Cardiac muscle cell (in vitro differentiated cells and primary cell): ENCODE results near the gene EBLN1. TPM values are rescaled to one million over a fixed set of nuclear protein-coding genes. Genes with fewer than 3 reads are reported as not detected.

ENCODE experiments used
- DNase-seq, 2 donors: peaks; one replicate each; pipeline versions ENCODE4 v3.0.0 to v3.0.0-alpha.2; 2010 to 2017; ENCODE audit warnings: low read depth in 1 of 2, low spot score in 1 of 2
- H3K27ac ChIP-seq: fragments of 200-600 bp; sonication (generic); 2 replicates; pipeline ENCODE4 v1.5.1; 2016
- H3K27me3 ChIP-seq: fragments of 200-600 bp; sonication (generic); 2 replicates; pipeline ENCODE4 v1.6.0; 2016; ENCODE audit warnings: control low read depth
- H3K36me3 ChIP-seq: fragments of 200-600 bp; sonication (generic); 2 replicates; pipeline ENCODE4 v1.5.1; 2016; ENCODE audit warnings: control low read depth
- H3K4me1 ChIP-seq: fragments of 200-600 bp; sonication (generic); 2 replicates; pipeline ENCODE4 v1.8.1; 2017; ENCODE audit warnings: low read depth, mild to moderate bottlenecking, mixed run types
- H3K4me3 ChIP-seq: fragments of 200-600 bp; sonication (generic); 2 replicates; pipeline ENCODE4 v1.5.1; 2016; ENCODE audit warnings: mild to moderate bottlenecking
- H3K9me3 ChIP-seq: fragments of 200-600 bp; sonication (generic); 2 replicates; pipeline ENCODE4 v1.5.1; 2017; ENCODE audit warnings: low read depth, mild to moderate bottlenecking, control low read depth
- polyA plus RNA-seq: library from polyadenylated mRNA; unstranded; fragments of >200 nt; fragmentation: Nextera tagmentation; extraction: Ambion mirVana; gene quantifications from 2 replicates; pipeline ENCODE4 v1.2.1, GENCODE V29; 2016
- total RNA-seq: library from RNA; depleted of rRNA; stranded (reverse); fragments of >200 nt; gene quantifications from 2 replicates; pipeline ENCODE4 v1.2.3, GENCODE V29; 2016
- TF ChIP-seq, protein P1 (sequence below): IDR thresholded peaks from 2 replicates; pipeline ENCODE4 v1.5.1; 2012; ENCODE audit warnings: low read depth, mild to moderate bottlenecking, low read length

Gene EBLN1
- total and polyA plus RNA-seq, 2 experiments from 2014 or later = not detected

DNA sequence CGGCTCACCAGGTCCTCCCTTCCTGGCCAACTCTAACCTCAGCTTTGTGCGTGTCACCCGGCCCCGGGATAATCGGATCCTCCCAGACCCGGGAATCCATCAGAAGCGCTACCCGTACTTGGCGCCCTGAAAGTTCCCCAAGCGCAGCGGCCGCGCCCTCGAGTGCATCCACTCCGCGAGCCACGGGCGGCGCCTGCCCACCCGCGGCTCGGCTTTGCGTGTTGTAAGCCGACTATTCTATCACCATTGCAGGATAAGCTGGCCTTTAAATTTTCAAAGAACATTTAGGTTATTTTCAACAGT lies 35.7 kb upstream of the EBLN1 start:
- TF ChIP-seq, protein P1, sequence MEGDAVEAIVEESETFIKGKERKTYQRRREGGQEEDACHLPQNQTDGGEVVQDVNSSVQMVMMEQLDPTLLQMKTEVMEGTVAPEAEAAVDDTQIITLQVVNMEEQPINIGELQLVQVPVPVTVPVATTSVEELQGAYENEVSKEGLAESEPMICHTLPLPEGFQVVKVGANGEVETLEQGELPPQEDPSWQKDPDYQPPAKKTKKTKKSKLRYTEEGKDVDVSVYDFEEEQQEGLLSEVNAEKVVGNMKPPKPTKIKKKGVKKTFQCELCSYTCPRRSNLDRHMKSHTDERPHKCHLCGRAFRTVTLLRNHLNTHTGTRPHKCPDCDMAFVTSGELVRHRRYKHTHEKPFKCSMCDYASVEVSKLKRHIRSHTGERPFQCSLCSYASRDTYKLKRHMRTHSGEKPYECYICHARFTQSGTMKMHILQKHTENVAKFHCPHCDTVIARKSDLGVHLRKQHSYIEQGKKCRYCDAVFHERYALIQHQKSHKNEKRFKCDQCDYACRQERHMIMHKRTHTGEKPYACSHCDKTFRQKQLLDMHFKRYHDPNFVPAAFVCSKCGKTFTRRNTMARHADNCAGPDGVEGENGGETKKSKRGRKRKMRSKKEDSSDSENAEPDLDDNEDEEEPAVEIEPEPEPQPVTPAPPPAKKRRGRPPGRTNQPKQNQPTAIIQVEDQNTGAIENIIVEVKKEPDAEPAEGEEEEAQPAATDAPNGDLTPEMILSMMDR = no peak
- Histone ChIP-seq H3K27ac (no peak overlapping the region), H3K9me3 (no peaks in the 10 kb centered on the region), H3K4me1 (peaks cover 6% of the 10 kb centered on the region), H3K4me3 (peak overlapping the region; percentile 56), H3K36me3 (no peaks in the 10 kb centered on the region), H3K27me3 (peaks cover 100% of the 10 kb centered on the region)
- peak in 1 of 2 donors; percentile 24 for DNase-seq

DNA sequence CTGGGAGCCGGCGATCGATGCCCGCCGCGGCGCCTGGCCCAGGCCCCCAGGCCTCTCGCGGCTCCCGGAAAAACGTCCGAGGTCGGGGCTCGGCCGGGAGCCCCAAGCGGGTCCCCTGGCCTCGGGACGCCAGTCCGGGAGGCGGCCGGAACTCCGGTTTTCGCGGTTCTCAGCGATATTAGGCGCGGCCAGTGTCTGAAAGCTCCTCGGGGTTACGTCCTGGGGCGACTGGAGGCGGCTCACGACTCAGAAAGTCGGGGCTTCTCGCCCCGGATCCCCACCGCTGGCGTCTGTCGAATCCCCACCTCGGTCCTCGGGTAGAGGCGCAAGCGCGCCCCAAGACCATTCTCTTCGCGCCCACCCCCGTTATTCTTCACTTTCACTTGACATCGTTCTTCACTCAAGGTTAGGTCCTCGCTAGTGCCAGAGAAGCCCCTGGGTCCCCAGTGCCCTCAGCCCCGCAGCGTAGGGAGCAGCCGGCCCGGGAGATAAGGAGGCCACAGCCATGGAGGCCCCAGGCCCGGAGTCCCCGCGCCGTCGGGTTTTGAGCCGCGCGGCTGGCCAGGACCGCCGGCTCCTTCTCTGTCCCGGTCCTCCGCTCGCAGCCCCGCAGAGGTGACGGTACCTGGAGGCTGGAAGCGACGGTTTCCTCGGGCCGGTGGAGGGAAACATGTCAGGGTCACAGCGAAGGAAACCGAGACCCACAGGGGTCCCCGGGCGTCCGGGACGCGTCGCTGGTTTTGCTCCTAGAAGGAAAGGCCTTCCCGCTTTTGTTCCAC lies 35.2 kb upstream of the EBLN1 start:
- DNase-seq = peak in 1 of 2 donors; percentile 49
- Histone ChIP-seq H3K4me1 (peaks cover 6% of the 10 kb centered on the region), H3K9me3 (no peaks in the 10 kb centered on the region), H3K36me3 (no peaks in the 10 kb centered on the region), H3K27me3 (peaks cover 100% of the 10 kb centered on the region), H3K27ac (no peak overlapping the region), H3K4me3 (peak overlapping the region; percentile 56)
- TF ChIP-seq, protein P1 = no peak

DNA sequence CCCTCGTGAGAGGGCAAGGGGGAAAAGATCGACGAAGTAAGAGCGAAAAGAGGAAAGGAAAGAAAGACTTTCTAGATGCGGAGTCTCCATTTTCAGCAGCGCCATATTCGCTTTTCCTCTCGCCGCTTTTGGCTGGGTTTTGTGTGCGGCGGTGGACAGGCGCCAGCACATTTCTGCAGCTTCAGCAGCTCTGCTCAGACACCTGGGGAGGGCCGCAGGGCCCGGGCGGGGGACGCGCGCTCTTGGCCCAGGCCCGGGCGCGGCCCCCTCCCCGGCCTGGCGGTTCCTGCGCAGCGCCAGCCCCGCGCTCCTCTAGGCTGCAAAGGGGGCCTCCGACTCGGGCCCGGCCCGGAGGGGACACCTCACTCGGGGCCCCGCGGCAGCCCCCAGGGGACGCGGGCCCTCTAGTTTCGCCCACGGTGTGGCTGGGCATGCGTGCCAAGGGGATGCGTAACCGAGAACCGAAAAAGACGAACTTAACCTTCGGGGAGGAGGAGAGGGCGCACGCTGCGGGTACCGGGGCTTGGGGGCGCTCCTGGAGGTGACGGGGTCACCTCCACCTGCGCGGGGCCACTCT lies 34.5 kb upstream of the EBLN1 start:
- Histone ChIP-seq H3K27me3 (peaks cover 98% of the 10 kb centered on the region), H3K9me3 (no peaks in the 10 kb centered on the region), H3K36me3 (no peaks in the 10 kb centered on the region), H3K27ac (no peak overlapping the region), H3K4me1 (peaks cover 6% of the 10 kb centered on the region), H3K4me3 (peak overlapping the region; percentile 56)
- TF ChIP-seq, protein P1 = no peak
- peak; percentile 44 to 84 for DNase-seq

DNA sequence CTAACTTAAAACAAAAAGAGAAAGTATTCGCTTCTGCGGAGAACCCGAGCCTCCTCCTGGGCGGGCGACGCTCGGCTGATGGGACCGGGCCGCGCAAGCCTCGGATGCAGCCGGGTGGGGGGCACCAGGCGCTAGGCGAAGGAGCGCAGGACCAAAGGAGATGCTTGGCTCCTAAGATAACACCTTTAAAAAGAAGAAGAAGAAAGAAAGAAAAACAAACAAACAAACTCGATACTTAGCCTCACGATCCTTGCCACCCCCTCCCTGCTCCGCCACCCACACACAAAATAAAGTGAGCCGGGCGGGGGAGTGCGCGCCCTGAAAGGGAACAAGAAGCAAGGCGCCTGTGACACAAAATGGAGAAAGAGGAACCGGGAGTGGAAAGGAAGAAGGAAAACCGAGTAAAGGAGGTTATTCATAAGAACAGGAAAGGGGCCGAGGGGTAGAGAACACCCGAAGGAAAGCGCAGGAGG lies 34.0 kb upstream of the EBLN1 start:
- TF ChIP-seq, protein P1 = no peak
- Histone ChIP-seq H3K9me3 (no peaks in the 10 kb centered on the region), H3K27ac (no peak overlapping the region), H3K4me1 (peaks cover 6% of the 10 kb centered on the region), H3K36me3 (no peaks in the 10 kb centered on the region), H3K4me3 (peak overlapping the region; percentile 56), H3K27me3 (peaks cover 93% of the 10 kb centered on the region)
- peak; percentile 30 to 71 for DNase-seq

DNA sequence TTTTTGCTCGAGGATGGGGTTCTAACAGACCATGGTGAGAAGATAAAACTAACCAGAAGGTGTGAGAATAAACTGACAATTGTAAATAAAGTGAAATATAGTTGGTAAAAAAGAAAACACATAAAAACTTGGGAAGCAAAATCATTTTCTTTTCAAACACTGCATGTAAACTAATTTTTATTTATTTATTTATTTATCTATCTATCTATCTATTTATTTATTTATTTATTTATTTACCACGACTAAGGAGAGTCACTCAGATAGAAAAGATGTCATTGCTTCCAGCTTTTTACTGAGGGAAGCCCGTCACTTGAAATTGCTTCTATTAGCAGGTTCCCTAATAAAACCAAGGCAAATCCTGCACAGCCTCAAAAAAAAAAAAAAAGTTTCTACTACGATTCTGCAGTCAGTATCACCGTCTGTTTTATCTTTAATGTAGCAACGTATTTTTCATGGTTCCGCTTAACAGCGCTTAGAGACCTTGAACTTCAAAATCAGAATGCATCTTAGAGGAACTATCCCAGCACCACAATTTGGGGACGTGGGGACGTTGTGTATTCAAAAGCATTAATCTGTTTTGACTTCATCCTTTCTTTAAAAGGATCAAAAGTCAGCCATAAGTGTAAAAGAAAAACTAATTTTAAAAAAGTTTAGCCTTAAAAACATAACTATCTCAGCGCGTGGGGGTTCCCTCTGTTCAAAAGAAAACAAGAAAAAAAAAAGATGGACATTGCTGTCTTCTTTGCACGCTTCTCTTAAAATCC lies 33.3 kb upstream of the EBLN1 start:
- peaks cover 6% of the 10 kb centered on the region for H3K4me1 ChIP-seq
- no peak overlapping the region for H3K27ac ChIP-seq
- no peaks in the 10 kb centered on the region for H3K36me3 ChIP-seq
- H3K27me3 ChIP-seq = peaks cover 86% of the 10 kb centered on the region
- TF ChIP-seq, protein P1 = no peak
- peak overlapping the region; percentile 56 for H3K4me3 ChIP-seq
- H3K9me3 ChIP-seq = no peaks in the 10 kb centered on the region
- DNase-seq = peak in 1 of 2 donors; percentile 49
